ENCODE data around the gene TICRR.

The TICRR gene

DNA sequence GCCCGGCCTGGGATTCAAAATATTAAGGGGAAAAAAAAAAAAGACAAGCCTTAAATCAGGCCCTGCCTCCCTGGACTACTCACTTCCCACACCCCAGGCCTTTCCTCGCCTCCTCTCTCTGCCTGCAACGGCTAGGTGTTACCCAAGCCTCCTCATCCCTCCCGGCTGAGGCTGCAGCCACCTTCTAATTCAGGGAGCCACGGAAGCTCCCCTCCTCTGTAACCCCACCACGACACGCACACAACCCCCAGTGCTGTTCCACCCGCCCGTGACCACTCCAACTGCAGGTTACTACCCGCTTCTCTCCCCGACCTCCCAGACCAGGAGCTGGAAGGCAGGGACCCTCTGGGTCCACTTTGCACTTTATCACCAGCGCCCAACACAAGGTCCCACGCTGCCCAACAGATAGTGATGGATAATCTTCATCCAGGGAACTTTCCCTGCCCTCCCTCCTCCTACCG is 79.1 kb downstream of the TICRR start:
- DNase-seq (ENCODE audit: low read depth): no peak

GRCh38 chr15:89654847-89655805 is 79.9 kb downstream of the TICRR start, which contains the start of gene KIF7:
KIF7 (minus strand) TSS chr15:89655467; CDS start chr15:89652930, 2,537 bp downstream.
- no peak for DNase-seq (ENCODE audit: low read depth)

DNA sequence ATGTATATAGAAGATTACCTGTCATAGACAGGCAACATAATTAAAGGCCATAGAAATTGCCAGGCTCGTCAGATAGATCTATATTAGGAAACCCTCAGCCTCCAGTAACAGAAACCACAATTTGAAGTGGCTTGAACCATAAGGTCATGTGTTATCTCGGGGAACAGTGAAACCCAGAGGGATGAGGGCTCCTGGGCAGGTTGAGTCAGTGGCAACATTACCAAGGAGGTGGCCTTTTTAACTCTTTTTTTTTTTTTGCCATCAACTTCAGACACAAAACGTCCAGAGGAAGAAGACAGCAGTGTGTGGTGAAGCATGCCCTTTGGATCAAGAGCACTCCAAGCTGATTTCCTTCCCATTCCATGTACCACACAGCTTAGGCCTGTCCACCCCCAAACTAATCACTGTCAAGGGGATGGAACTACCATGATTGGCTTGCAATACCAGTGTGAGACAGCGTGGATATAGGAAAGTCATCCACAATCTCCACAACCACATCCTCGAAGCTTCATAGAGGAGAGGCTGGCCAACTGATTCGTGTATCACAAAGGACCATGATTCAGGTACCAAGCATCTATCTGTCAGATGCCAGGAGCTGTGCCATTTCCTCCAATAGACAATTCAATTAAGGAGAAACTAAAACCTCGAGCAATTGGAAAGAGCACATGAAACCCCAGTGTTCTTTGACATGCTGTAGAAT is 81.0 kb downstream of the TICRR start:
- no peak for DNase-seq (ENCODE audit: low read depth)

DNA sequence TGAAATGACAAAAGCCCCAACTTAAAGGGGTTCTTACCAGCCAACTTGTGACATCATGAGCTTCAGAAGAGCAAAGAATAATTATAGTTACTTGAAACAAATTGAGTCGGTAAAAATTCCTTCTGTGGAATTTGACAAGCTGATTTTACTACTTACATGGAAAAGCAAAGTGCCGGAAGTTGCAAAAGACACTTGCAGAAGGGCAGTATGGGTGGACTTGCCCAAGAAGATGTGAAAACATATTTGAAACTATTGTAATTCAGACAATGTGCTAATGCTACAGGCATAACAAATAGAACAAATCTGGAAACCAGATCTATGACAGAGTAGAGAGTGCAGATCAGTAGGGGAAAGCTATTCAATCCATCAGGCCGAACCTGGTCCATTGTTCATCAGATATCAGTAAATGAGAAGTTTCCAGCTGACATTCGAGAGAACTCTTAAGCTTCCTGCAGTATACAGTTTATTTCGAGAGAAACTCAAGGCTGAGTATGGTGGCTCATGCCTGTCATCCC is 82.5 kb downstream of the TICRR start:
- no peak for DNase-seq (ENCODE audit: low read depth)

GRCh38 chr15:89659295-89659694 is 84.0 kb downstream of the TICRR start:
- DNase-seq (ENCODE audit: low read depth): no peak

DNA sequence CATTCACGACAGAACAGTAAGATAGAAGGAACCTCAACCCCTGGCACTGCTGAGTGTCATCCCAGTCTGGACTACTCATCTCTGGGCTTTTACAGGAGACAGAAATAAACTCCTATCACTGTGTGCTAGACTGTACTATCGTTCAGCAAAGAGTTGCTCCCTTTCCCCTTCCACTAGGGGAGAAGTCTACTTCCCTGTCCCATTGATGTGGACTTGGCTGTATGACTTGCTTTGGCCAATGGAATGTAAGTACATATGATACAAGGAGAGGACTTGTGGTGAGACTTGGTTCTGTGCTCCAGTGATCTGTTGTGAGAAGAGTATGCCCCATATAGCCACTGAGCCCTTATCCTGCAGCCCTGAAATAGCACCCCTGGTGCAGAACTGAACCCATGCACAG is 85.3 kb downstream of the TICRR start:
- DNase-seq (ENCODE audit: low read depth): no peak

DNA sequence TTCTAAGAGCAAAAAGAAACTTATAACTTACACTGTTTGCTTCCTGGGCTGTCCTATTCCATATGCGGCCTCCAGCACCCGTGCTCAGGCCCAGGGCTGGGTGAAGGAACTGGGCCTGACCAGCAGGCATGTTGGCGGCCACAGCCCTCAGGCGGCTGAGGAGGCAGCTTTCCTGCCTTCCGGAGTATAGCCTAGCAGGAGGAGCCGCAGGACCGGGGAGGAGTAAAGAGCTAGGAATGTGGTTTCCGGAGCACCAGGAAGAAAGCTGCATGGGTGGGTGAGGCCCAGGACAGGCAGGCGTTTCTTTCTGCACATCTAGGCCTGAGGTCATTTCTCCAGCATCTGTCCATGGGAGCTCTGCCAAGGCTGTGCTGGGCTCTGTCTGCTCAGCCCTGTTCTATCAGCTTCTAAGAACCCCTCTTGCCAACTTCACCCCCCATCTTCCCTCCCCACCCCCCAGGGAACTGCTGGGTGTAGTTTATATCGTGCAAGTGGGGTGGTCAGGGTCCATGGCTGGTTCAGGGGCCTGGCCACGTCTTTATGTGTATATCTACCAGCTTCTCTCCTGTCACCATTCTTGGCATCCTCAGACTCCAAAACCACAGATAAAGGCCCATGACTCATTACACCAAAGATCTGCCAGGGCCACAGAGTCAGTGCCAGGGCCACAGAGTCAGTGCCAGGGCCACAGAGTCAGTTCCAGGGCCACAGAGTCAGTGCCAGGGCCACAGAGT is 87.8 kb downstream of the TICRR start:
- no peak for DNase-seq (ENCODE audit: low read depth)

DNA sequence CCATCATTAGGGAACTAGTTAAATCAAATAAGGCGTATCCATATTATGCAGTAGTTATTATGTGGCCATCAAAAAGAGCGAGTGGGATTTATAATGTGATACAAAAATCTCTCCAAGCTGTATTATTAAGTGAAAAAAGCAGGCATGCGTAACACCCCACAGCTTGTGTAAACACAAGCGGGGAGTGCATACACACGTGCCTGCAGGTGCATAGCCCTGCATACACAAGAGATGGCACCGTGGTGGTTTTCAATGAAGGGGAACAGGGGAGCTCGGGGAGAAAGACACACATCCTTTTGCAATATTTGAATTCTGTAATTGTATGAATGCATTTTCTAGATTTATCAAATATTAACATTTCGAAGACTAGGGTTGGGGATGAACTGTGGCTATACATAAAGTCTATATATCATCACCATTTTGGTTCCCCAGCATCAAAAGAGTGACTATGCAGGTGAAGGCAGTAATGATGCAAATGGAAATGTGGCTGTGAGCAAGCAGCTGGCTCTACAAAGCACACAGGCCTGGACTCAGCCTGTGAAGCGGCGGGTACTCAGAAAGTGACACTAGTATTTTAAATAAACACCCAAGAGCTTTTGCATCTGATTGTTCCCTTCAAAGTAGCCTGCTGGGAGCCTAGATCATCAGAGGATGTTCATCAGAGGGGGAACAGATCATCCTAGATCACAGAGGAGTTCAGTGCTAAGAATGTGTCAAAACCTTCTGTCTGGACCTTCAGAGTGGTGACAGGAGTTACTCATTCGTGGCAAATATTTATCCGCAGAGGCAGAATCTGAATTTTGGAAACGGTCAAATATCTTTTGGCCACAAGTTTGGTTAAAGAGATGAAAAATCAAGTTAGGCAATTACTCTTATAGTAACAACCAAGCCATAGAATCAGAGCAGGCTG is 89.4 kb downstream of the TICRR start:
- DNase-seq (ENCODE audit: low read depth): no peak

- DNase-seq (ENCODE audit: low read depth): no peak
Observed at GRCh38 chr15:89665449-89666181, 90.3 kb downstream of the TICRR start.

GRCh38 chr15:89666184-89666857 is 91.1 kb downstream of the TICRR start:
- no peak for DNase-seq (ENCODE audit: low read depth)

GRCh38 chr15:89666858-89667705 is 91.8 kb downstream of the TICRR start:
- no peak for DNase-seq (ENCODE audit: low read depth)

- no peak for DNase-seq (ENCODE audit: low read depth)
Observed at GRCh38 chr15:89667706-89667960, 92.4 kb downstream of the TICRR start.

- no peak for DNase-seq (ENCODE audit: low read depth)
Observed at GRCh38 chr15:89668171-89668570, 92.9 kb downstream of the TICRR start.

DNA sequence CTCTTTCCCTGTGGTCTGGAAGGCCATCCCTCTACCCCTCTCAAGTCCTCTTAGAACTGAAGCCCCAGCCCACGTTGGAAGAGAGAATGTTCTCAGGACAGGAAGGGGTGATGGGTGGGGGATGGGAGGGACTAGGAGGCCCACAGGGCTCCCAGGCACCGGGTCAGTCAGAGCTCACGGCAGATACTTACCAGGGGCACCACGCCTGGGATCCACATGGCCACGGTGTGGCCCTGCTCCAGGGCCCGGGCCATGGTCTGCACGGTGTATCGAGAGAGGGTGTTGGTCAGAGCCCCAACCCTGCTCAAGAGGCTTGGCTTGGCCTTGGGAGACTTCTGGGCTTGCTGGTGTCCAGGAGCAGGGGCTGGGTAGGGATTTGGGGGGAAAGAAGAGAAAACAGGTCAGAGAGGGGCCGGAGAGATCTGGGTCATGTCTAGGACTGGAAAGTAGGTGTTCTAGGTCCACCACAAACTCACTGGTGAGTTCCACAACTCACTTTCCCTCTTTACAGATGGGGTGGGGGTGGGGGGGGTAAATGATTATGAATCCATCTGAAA is 94.1 kb downstream of the TICRR start:
- no peak for DNase-seq (ENCODE audit: low read depth)

DNA sequence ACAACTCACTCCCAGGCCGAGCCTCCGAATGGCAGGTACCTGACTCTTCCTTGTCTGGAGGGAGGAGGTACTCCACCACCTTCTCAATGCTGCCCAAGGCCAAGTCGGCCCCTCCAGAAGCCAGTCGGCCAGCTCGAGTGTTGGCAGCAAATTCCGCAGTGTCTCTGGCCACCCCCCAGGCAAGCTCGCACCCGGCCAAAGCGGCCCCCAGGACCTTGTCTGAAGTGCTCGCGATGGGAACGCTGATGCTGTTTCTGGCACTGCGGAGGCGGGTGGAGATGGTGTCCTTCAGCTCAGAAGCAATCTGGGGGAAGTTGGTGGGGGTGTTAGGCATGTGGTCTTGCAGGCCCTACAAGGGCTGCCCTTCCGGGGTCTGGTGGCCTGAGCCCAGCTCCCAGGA is 94.7 kb downstream of the TICRR start:
- no peak for DNase-seq (ENCODE audit: low read depth)

DNA sequence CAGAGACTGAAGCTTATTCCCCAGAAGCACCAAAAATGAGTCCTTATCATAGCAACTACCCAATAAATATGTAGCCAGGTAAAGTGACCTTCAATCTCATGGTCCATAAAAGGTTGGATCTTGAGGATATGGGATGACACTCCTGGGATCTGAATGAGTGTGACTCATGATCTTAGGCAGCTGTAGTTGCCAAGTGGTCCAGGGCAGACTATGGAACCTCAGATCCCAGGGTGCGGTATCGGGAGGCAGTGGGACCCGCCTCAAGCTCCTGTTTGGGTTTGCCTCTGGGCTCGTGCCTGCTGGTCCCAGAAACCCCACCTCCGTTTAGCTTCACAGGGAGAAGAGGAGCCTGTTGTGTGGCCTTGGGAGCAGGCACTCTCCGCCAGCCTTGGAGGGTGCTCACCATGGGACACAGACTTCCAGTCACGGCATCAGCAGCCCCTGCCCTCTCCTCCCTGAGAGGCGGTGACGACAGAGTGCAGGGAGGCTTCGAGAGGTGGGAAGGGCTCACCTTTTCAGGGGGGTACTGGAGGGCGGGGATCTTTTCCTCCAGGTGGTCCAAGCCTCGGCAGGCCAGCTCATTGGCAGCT is 95.8 kb downstream of the TICRR start:
- DNase-seq (ENCODE audit: low read depth): no peak

GRCh38 chr15:89671687-89672086 is 96.4 kb downstream of the TICRR start:
- no peak for DNase-seq (ENCODE audit: low read depth)

All from activated T-cell treated with anti-CD3 and anti-CD28 coated beads for 1 hour (primary cell).